HG03558 (cell line): ENCODE data around the gene SLC25A47.

Source experiments
- ATAC-seq: cut with Tn5 transposase; IDR thresholded peaks from one replicate; pipeline ENCODE4 v1.9.1; 2021; ENCODE audit warnings: moderate number of reproducible peaks; ENCODE audit not compliant: unreplicated experiment; ENCODE audit errors: extremely low read depth

The SLC25A47 gene

DNA sequence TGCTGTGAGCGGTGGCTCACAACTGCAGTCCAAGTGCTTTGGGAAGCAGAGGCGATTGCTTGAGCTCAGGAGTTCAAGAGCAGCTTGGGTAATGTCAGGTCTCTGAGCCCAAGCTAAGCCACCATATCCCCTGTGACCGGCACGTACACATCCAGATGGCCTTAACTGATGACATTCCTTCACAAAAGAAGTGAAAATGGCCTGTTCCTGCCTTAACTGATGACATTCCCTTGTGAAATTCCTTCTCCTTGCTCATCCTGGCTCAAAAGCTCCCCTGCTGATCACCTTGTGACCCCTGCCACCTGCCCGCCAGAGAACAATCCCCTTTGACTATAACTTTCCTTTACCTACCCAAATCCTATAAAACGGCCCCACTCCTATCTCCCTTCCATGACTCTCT, 48.6 kb downstream of the SLC25A47 start:
- no peak for ATAC-seq

DNA sequence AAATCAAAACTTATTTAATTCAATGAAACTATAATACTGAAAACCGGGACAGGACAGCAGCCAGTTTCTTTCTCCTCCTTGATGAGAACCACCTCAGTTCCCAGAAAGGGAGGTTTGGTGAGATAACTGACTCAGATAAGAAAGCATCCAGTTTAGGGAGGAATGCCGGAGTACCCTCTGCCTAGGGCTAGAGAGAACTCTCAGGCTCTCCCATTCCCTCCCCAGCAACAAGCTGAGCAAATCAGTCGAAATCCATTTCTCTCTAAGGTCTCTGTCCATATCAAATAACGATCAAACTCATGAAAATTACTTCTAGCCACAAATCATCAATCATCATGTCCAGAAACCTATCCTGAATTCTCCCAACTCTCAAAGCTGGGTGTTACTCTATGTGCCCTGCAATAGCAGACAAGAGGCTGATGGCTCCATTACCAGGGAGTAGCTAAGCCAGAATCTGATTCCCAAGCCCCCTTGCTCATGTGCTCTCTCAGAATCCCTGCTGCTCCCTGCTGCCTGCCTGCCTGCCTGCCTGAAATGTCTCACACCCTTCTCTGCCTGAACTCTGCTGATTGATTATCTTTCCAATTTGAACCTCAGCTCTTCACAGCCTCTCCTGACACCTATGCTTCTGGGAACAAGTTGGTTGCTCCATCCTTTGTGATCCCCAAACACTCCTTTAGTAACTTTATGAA, 49.4 kb downstream of the SLC25A47 start:
- no peak for ATAC-seq

DNA sequence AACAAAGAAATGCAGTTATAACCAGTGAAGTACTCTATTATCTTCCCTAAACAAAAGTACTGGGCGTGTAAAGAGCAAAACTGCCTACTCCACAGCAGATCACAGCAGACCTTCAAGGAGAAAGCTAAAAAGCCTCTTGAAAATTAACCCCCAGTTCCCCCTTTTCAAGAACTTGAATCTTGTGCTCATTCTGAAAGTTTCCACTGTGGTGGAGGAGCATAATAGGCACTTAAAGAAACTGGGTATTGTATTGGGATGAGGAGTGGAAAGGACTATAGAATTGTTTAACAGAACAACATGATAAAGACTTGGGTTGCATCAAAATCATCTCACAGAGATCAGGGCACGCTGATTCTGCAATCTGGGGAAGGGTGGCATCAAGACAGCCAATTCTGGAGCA, 51.1 kb downstream of the SLC25A47 start:
- ATAC-seq: no peak

DNA sequence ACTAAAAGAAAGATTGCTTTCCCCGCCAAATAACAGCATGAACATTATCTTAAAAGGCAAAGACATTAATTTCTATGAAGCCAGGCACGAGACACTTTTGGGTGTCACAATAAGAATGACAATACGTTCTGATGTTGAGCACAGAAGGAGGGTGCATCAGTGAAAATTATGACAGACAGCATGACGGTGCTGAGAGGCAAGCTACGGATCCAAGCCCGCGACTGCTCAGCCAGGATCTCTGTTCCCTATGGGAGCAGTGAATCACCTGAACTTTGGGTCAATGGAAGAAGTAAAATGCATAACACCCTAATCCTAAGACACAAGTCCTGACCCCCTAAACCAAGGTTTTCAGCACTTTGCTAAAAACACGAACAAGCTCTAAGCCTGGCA, 51.7 kb downstream of the SLC25A47 start:
- ATAC-seq: no peak

DNA sequence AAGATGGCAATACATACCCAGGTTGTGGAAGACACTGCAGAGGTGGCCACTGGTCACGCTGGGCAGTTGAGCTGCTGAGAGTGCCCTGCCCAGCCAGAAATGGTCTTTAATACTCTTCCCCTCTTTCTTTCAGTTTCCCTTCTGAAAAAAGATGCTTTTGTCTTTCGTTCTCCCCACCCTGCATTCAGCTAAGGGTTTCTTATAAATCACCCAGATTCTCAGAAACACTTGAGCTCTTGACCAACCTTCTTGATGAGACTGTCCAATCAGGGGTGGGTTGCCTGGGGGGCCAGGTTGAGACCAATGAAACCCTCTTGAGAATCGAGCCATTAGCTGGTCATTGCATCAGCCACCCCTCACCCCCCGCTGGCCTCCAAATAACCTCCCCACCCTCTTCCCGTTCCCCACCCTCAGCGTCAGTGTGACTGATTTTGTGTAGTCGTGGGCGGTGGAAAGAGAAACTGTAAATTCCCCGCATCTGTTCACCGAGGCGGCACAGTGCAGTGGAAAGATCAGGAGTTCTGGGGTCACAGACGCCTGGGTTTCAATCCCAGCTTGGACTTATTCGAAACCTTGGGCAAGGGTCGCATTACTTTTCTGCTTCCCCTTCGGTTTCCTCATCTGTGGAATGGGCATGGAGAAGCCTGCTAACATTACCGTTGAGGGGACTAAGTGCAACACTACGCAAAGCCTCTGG, 52.3 kb downstream of the SLC25A47 start:
- ATAC-seq: no peak

DNA sequence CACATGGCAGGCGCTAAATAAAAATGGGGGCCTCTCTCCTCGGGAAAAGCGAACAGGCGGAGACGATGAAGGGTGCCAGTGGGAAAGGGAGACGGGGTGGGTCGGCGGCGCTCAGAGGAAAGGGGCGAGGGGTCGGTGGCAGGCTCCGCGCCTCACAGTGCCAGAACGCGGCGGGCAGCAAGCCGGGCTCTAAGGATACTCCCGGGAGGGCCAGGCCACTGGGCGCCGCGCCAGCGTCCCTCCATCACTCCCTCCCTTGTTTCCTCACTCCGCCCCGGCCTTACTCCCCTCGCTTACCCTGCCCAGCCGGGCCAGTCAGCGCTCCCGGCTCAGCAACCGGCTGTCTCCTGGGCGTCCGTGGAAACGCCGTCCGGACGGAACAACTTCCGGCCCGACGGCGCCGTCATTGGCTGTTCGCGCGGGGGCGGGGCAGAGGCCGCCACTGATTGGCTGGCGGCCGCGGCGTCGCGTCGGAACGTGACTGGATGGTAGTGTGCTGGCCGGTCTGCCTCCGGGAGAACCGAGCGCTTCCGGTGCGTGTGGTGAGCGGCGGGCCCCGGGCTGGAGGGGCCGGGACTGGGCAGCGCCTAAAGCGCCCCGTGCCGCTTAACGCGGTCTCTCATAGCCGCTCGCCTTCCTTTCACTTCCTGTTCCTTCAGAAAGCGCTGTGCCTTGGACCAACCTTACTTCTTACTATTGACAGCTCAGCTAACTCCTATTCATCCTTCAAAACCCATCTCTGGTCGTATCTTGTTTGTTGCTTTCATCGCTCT, 53.0 kb downstream of the SLC25A47 start, which contains the start of gene WDR25:
TSS of gene WDR25 (plus strand) at position 523 of the 773 bp plus-strand sequence.
- peak; percentile 65 for ATAC-seq

DNA sequence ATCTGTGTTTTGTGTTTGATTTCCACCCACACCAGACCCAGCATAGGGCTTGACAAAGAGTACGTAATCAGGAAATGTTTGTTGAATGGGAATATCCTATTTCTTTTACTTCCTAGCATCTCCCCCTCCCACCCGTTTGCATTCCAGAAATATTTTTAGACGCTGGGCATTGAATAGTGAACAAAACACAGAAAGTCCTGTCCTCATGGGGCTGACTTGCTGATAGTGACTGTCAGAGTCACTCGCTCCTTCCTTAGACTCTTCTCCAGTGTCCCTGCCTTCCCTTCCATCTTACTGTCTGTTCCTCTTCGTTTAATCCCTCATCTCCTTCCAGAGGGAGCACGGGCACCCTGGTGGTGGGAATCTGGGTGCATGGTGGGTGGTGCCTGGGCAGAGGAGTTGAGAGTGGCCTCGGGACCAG, 53.6 kb downstream of the SLC25A47 start:
- ATAC-seq: no peak
